GM19438 (cell line): ENCODE results near the gene MICAL2.

Experiments used
- ATAC-seq: cut with Tn5 transposase; IDR thresholded peaks from one replicate; pipeline ENCODE4 v1.9.1; 2021; ENCODE audit warnings: low read depth; ENCODE audit not compliant: unreplicated experiment

The MICAL2 gene

DNA sequence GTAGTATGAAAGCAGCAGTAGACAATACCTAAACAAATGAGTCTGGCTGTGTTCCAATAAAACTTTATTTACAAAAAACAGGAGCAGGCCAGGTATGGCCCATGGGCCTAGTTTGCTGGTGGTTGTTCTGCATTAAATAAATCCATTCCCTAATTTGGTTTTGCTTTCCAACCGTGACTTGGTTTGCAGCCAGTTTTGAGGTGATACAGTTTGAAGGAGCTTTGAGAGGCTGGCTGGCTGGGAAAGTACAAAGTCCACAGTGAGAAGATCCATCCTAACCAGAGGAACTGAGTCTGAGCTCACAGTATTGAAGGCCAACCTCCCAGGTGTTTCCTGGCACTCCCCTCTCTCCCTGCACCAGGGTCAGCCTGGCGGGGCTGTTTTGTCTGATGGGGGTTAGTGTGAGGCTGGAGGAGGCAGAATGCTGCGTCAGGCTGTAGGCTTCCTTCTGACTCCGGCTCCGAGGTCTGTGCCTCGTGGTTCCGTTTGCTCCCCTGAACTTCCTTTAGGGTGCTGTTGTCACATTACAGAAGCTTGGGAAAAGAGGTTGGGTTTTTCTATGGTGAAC lies 129.5 kb downstream of the MICAL2 start:
- no peak for ATAC-seq

DNA sequence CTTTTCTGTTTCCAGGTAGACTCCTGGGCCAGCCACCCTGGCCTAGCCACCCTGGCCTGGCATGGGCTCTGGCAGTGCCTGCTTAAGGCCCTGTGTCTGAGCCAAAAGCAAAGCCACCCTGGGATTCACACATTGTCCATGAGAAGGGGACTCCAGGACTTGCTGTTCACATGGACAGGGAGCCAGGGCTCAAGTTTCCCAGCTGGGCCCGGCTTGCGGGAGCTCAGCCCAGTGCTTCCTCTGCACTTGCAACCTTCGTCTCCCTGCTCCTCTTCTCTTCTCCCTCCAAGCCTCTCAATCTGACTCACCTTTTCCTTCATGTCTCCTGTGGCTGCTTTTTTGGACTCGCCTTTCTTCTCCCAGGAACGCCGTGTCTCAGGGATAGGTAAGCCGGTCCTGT lies 130.3 kb downstream of the MICAL2 start:
- ATAC-seq, result no peak

DNA sequence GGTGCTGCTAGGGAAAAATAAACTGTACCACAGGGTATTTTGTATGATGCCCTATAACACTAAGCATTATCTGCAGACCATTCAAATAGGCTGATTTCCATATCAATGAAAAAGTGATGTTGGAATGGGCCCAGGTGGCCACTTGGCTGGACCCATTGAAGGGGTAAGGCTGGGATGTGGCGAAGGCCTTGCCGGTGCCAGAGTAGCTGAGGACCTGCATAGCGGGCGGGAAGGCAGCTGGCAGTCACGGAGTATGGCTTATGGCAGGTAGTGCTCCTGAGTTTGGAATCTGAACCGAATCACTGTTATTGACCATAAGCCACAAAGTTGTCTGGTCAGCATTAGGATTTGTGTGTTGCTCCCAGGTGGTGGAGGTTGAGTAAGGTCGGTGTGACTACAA lies 131.0 kb downstream of the MICAL2 start:
- ATAC-seq, result no peak

DNA sequence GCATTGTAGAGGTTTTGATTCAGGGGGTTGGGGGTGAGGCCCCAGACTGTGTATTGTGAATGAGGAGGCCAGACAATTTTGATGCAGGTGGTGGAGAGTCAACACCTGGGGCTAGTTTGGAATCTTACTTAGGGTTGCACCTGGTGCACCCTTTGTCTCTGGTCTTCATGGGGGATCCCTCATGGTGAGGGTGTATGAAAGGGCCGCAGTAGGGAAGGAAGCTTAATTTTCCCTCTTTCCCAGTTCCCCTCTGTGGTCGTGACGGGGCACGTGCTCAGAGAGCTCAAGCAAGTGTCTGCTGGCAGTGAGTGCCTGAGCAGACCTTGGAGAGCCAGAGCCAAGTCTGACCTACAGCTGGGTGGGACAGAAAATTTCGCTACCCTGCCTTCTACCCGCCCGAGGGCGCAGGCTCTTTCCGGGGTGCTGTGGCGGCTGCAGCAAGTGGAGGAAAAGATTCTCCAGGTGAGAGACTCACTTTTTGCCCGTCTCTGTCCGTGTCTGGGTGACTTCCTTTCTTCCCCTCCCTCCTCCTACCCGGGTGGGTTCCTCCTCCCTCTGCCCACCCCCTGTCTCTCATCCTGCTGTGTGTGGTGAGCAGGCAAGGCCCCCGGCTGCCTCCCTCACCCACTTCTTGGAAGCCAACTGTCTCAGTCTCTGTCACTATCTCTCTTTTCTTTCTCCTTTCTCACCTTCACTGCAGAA lies 131.7 kb downstream of the MICAL2 start:
- no peak for ATAC-seq

DNA sequence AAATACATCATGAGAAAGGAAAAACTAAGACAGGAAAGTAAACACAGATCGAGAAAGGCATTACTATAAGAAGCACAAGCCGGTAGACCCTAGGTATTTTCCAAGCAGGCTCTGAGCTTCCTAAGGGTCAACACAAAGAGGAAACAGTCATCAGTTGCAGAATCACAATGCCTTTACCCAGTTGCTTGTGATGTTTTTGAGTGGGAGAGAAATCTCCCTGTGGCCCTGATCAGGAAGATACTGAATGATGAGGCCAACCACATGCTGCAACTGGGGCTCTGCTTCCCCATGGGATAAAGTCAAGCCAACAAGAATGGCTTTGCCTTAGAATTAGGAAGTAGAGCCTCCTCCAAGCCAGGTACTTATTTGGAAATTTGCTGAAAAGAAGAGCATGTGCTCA lies 132.6 kb downstream of the MICAL2 start:
- no peak for ATAC-seq

DNA sequence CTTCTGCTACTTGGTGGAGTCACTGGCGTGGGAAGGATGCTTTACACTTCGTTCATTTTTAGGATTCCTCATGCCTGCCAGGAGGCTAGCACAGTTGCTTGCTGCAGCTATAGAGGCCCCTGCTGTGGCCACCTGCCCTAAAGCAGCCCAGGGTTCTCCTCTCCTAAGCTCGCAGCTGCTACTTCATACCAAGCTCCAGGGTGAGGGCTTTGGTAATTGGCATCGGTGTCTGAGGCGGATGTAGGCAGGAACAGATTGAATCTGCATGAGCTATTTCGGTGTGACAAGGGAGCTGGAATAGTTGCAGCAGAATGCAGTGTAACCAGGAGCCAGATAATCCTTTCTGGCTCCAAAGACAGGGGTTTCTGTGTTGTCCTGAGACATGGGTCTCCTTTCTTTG lies 133.1 kb downstream of the MICAL2 start:
- ATAC-seq, result no peak

DNA sequence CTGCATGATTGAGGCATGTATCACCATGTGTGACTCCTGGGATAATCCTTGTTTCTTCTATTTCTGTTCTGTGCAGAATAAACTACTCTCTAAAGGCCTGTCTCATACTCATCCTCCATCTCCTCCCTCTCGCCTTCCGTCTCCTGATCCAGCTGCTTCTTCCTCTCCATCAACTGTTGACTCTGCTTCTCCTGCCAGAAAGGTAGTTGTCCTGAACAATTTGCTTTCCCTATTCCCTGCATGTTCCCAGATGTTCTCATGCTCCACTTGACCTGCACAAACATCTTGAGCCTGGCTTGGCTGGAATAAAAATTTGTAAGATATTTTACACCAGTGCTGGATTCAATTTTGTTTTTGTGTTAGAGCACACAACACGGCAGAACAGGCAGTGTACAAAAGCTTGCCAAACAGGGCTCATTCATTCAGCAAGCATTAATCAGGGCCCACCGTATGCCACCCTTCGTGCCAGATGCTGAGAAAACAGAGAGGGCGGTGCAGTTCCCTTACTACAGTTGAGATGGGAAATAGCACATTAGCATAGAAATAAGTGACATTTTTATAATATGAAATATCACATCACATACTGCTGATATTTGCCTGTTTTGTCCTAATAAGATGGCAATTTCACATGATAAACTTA lies 133.6 kb downstream of the MICAL2 start:
- ATAC-seq, result no peak

DNA sequence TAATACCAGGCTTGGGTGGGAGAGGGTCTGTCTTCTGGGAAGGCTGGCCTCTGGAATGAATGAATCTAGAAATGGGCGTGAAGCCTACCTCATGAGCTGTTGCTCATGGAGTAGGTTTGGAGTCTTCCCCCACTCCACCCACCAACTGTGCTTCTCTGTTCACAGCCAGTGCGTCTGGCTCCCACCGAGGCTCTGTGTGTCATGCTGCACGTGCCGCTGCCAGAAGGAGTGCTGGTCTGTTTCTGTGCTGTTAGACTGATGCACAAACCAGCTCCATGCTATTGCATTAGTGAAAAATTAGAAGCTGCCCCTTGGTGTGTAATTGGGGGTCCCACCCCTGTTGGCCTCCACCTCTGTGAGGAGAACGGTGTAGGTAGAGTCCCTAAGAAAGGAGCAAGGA lies 134.7 kb downstream of the MICAL2 start:
- no peak for ATAC-seq

DNA sequence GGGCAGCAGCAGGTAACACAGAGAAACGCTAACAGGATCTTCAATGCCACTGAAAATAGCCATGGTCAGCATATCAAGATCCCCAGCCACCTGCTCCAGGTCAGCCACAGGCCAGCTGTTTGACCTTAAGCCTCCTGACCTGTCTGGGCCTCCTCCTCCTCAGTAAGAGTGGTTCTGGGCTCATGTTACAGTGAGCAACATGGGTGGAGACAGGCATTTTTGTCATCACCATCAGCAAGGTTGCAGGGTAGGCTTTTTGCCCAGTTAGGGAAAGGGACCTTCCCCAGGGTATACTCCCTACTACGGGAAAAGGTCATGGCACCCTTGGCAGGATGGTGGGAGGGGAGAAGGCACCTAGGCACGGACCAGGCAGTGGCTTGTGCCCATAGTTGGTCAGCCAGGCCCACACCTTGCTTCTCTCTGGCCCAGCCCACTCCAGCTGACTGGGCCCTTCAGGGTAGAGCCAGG lies 135.2 kb downstream of the MICAL2 start:
- no peak for ATAC-seq

DNA sequence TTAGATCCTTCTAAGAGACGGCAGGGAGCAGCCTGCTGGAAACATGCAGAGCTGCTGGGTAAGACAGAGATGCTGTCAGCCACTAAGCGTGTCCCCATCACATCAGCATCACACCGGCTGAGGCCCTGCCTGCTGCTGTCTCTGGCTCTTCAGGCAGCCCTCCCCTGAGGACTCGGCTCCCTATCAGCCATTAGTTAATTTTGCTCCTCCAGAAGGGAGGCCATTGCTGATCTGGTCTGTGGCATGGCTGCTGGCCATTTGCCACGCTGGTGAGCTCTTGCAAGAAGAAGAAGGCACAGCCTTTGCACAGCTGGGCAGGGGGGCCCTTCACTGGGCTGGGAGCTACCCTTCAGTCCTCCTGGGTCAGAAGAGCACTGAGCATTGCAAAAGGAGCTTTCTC lies 135.8 kb downstream of the MICAL2 start:
- no peak for ATAC-seq

DNA sequence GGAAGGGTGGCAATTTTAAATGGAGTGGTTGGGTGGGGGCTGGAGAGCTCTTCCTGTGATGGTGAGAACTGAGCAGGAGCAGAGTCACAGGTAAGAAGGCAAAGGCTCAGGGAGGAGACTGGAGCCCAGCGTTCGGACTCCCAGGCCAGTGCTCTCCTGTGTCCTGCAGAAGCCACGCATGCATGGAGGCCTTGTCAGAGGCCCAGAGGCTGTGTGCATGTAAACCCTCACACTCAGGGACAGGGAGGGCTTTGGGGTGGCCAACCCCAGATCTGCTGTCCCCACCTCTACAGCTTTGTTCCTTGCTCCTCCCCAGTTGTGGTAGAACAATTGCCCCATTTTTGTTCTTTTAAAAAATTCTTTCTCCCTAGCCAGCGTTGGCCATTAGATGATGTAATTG lies 136.6 kb downstream of the MICAL2 start:
- no peak for ATAC-seq

DNA sequence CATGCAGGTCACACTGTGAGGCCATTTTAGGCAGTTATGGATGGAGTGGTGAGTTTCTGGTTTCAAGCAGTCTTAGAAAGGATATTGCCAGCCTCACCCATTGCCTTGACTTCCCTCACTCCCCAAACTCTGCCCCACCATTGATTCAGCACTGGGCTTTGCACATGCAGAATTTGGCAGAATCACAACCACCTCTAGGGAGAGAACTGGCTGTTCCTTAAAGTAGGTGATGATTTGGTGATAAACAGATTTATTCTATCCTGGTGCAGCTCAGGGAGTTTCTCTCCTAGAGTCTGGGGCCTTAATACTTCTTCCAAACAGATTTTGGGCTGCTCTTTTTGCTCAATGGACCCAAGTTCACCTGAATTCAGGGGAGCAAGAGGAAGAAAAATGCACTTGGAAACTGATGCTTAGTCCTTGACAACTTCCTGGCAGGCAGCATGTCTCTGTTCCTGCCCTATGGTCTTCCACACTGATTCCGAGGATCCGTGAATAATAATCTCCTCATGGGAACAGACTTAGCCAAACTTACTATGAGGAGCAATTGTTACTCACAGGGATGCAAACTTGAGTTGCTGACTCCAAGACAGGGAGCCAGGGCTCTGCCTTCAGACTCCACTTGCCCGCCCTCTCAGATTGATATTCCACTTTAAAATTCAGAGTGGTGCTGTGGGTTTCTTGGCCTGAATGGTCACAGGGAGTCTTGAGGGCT lies 137.3 kb downstream of the MICAL2 start:
- ATAC-seq, result no peak

DNA sequence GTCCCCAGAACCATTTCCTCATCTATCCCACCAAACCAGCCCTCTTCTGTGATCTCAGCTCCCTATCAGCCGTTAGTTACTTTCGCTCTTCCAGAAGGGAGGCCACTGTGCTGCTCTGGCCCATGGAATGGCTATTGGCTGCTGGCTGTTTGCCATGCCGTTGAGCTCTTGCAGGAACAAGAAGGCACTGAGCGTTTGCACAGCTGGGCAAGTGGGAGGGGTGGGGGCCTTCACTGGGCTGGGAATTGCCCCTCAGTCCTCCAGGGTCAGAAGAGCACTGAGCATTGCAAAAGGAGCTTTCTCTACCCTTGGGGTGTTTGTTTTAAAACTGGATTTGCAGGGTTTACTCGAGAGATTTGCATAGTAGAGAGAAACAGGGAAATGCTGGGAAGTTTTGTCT lies 137.9 kb downstream of the MICAL2 start:
- no peak for ATAC-seq

DNA sequence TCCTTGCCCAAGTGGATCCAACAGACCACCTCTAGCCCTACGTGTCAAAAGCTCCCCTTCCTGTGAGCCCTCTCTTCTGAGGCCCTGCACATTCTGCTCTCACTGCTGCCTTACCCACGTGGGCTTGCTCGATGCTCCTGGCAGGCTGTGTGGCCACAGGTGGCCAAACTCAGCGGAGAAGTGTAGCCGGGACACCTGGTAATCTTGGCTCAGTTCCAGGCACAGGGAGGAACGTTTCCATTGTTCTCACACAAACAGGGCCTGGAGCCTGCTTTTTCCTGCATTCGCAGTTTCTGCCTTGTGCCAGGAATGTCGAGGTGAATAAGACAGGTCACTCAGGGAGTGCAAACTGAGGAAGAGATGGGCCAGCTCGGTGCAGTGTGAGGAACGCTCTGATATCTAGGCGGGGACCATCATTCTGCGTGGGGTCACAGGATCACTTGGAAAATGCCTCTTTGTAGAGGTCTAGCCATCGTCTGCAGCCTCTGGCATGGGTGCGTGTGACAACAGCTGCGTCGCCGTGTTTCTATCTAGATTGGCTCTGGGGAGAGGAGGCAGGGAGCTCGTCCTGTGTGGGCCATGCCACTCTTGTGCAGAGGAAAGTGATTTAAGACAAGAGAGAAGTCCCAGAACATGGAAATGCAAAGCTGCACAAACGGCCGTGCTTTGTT lies 139.3 kb downstream of the MICAL2 start:
- ATAC-seq, result no peak

DNA sequence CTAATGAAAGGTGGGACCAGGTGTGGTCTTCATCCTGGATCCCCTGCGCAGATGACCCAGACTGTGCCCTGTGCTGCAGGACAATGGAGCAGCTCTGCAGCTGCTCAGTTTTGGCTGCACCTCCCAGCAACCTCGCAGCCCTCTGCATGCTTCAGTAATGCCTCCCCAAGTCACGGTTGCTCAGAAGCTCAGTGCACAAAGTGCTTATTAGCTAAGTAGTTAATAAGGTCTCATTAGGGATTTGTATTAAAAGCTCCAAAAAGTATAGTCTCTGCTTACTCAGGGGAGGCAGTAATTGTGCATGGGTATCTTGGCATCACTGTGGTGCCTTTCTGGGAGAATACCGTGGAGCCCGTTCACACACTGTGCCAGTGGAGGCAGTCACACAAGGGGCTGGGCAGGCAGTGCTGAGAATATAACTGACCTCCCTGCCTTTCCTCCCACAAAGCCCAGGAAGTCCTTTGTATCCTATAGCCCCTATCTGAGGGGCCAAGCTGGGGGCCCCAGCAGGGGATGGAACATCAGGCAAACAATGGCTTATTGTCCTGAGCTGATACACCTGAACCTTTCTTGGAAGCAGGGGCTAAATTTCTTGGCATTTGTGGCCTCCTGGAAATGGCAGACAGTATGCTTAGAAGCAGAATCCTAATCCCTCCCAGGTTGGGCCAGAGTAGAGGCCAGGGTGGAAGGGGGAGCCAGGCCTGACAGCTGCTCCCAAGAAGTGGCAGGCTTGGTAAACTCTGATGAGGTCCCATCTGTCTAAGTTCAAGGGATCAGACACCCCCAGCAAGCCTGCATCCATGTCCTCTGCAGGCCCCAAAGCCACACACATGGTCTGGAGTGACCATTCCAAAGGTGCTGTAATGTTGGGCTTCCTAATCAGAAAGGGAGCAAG lies 141.5 kb downstream of the MICAL2 start:
- no peak for ATAC-seq

DNA sequence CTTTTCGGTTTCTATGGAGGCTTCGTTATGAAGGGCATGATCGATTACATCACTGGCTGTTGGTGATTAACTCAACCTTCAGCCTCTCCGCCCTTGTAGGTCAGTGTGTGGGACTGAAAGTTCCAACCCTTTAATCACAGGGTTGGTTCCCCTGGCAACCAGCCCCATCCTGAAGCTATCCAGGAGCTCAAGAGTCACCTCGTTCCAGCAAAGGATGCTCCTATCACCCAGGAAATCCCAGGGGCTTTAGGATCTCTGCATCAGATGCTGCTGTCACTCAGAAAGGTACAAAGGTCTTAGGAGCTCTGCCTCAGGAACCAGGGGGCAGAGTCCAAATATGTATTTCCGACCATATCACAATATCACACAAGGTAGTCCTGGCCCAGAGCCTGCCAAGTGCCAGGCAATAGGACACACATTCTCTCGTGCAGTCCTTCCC lies 143.5 kb downstream of the MICAL2 start:
- no peak for ATAC-seq

DNA sequence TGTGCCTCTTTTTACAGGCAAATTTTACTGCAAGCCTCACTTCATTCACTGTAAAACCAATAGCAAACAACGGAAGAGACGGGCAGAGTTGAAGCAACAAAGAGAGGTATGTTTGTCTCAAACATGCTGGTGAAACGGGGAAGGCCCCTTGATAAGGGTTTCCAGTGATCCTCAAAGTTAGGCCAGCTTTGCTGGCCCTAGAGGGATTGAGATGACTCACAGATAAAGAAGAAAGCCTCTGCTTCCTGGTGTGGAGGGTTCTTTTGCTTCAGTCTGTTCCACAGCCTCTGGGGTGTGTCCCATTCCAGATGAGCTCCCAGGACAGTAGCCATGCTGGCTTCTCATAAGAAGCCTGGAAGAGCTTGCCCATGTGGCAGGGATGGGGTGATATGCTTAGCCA lies 148.1 kb downstream of the MICAL2 start:
- ATAC-seq, result no peak

DNA sequence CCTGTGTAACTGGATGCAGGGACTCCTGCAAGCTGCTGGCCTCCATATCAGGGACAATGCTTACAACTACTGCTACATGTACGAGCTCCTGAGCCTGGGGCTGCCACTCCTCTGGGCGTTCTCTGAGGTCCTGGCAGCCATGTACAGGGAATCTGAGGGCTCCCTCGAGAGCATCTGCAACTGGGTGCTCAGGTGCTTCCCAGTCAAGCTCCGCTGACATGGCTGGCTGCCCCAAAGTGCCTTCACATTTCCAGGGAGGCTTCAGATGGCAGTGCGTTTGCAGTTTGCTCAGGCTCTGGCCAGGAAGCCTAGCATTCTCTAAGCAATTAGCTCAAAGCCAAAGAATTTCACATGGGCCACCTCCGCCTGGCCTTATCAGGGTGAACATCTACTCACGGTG lies 149.6 kb downstream of the MICAL2 start:
- ATAC-seq, result no peak

DNA sequence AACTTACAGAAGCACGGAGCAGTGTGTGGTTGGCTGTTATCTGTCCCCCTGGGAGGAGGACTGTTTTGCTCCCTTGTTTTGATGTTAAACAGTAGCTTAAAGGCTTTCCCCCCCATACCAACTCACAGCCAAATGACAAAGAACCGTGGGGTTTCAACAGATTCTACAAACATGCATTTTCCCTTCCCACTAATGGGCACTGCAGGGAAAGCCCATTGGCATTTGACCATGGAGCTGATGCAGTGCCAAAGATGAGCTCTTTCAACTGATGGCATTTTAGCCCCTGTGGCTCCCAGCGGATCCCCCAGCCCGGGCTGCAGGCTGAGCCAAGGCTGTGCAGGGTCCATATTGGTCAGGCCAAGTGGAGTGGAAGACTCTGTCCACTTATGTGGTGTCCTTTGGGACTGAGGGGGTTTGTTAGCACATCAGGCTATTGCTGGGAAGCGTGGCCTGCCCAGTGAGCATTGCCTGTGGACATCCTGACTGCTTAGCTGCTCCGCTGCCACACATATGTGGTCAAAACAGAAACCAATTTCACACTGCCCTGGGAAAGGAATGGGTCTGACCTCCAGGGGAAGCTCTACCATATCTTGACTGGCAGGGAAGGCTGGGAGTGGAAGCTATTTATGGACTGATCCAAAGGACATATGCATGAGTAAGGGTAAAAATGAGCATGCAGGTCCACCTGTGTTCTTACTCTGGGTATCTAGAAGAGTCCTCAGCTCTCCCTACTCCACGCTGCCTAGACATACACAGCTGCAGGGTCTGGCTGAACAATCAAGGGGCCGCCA lies 150.5 kb downstream of the MICAL2 start:
- no peak for ATAC-seq
